Fibroblast of villous mesenchyme (primary cell): ENCODE measurements around the gene DNM3. TPM values are rescaled to one million over a fixed set of nuclear protein-coding genes. Genes with fewer than 3 reads are reported as not detected.

Source experiments
- DNase-seq: peaks from one replicate; pipeline ENCODE4 v3.0.0-alpha.2; 2010; ENCODE audit warnings: low read depth
- H3K4me3 ChIP-seq: 2 replicates; pipeline ENCODE4 v1.5.1; 2011; ENCODE audit warnings: low read depth, mild to moderate bottlenecking, low read length
- total RNA-seq: library from RNA; depleted of rRNA; stranded (reverse); fragments of >200 nt; gene quantifications from 2 replicates; pipeline ENCODE4 v1.2.3, GENCODE V29; 2012
- TF ChIP-seq, protein P1 (sequence below): IDR thresholded peaks from 2 replicates; pipeline ENCODE4 v1.5.1; 2012; ENCODE audit warnings: low read depth, mild to moderate bottlenecking, low read length; ENCODE audit not compliant: insufficient read depth

The DNM3 gene
- total RNA-seq, 1 donor: 2.2 TPM

DNA sequence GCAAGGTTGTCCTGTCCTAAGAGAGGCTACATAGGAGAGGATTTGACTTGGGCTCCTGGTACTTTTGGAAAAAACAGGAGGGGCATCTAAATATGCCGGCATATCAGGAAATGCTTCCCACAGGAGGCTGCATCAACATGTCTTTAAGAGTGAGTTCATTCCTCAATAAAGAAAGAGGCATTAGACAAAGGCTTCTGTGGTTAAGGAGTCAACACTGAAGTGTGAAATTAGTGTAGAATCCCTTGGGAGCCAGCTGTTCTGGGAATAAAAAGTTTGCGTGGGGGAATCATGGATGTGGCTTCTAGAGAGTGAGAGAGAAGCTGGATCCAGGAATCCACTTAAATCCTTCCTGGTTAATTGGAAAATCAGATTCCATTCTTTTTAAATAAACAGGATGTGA, 69.5 kb downstream of the DNM3 start:
- H3K4me3 ChIP-seq: no peak overlapping the region
- no peak for DNase-seq
- TF ChIP-seq, protein P1, sequence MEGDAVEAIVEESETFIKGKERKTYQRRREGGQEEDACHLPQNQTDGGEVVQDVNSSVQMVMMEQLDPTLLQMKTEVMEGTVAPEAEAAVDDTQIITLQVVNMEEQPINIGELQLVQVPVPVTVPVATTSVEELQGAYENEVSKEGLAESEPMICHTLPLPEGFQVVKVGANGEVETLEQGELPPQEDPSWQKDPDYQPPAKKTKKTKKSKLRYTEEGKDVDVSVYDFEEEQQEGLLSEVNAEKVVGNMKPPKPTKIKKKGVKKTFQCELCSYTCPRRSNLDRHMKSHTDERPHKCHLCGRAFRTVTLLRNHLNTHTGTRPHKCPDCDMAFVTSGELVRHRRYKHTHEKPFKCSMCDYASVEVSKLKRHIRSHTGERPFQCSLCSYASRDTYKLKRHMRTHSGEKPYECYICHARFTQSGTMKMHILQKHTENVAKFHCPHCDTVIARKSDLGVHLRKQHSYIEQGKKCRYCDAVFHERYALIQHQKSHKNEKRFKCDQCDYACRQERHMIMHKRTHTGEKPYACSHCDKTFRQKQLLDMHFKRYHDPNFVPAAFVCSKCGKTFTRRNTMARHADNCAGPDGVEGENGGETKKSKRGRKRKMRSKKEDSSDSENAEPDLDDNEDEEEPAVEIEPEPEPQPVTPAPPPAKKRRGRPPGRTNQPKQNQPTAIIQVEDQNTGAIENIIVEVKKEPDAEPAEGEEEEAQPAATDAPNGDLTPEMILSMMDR: no peak

DNA sequence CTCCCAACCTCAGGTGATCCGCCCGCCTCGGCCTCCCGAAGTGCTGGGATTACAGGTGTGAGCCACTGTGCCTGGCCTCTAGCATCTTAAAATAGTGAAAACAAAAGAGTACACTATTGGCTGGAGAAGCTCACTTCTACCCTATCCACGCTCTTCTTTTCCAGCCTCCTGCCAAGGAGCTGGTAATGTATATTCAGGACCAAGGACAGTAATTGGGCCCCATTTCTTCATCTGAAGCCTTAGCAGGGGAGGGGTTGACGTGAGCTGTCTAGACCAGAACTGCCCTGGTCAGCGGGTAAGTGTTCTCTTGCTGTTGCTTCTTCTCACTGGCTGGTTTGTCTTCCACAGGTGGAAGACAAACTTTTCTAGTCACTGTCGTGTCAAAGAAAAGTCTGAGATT, 70.2 kb downstream of the DNM3 start:
- DNase-seq: no peak
- no peak overlapping the region for H3K4me3 ChIP-seq
- TF ChIP-seq, protein P1: no peak

GRCh38 chr1:171912509-171913175, 71.3 kb downstream of the DNM3 start:
- TF ChIP-seq, protein P1: no peak
- no peak overlapping the region for H3K4me3 ChIP-seq
- no peak for DNase-seq

DNA sequence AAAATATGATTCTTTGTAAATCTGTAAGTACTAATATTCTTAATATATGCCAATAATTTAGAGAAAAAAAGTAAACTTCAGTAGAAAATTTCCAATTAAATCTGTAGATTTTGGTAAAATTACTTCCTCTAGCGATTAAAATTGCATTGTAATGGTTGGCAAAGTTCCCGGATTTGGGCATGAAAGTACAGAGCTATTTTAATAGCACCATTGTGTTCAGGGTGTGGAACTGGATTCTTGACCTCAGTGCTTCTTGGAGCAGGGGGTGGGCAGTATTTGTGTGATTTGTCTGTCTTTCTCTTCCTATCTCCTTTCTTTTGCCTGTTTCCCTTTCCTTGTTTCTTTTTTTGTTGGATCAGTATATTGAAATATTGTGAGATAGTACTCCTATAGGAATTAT, 72.1 kb downstream of the DNM3 start:
- DNase-seq: no peak
- TF ChIP-seq, protein P1: no peak
- no peak overlapping the region for H3K4me3 ChIP-seq

GRCh38 chr1:171916315-171916771, 75.0 kb downstream of the DNM3 start:
- TF ChIP-seq, protein P1: no peak
- no peak for DNase-seq
- H3K4me3 ChIP-seq: no peak overlapping the region

GRCh38 chr1:171917331-171917730, 76.0 kb downstream of the DNM3 start:
- TF ChIP-seq, protein P1: no peak
- no peak for DNase-seq

More at GRCh38 chr1:171917331-171917730, 76.0 kb downstream of the DNM3 start:
- H3K4me3 ChIP-seq: no peak overlapping the region
